ENCODE data around the gene RGL1.

The RGL1 gene

GRCh38 chr1:183787704-183788103 lies 17.2 kb upstream of the RGL1 start:
- DNase-seq, result no peak

DNA sequence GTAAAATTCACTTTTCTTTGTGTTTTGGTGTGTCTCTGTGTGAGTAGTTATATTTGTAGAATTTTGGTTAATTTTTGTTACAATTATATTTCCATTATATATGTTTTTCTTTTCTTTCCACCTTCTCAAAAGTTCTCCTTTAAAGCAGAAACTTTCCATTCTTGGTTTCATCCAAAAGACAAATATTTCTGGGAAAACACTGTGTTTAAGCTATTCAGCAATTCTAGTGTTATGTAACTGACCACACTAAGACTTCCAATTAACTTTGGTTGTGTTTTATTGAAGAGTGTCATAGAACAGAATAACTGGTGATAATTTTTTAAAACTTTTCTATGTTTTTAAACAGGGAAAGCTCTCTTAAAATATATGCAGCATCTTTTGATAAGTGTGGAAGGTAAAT lies 13.6 kb upstream of the RGL1 start:
- DNase-seq, result no peak

DNA sequence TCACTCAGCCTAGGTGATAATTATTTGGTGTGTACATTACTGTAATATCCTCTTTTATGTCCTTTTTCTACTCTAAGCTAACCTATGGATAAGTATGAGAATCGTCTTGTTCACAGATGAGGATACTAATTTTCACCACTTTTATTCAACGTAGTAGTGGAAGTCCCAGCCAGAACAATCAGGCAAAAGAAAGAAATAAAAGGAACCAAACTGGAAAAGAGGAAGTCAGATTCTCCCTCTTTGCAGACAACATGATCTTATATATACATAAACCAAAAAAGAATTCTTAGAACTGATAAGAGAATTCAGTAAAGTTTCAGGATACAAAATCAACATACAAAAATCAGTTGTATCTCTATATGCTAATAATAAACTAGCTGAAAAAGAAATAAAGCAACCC lies 12.6 kb upstream of the RGL1 start:
- DNase-seq, result no peak

- no peak for DNase-seq
Observed at GRCh38 chr1:183794088-183794487, 10.8 kb upstream of the RGL1 start.

DNA sequence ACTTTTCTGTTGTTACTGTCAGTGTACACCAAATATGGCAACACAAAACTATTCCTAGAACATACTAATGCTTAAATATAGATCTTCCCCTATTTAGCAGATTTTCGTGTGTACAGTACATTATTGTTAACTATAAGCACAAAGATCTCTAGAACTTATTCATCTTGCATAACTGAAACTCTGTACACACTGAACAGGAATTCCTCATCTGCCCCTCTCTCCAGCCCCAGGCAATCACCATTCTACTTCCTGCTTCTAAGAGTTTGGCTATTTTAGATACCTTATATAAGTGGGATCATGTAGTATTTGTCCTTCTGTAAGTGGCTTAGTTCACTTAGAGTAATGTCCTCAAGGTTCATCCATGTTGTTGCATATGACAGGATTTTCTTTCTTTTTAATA lies 4.5 kb upstream of the RGL1 start:
- DNase-seq, result no peak

DNA sequence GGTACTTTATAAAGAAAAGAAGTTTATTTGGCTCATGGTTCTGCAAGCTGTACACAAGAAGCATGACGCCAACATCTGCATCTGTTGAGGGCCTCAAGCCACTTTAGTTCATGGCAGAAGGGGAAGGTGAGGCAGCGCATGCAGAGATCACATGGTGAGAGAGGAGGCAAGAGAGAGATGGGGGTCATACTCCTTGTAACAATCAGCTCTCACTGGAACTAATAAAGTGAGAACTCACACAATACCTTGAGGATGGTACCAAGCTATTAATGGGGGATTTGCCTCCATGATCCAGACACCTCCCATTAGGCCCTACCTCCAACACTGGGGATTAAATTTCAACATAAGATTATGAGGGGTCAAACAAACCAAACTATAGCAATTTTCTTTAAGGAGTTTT lies 3.3 kb upstream of the RGL1 start:
- DNase-seq, result no peak

DNA sequence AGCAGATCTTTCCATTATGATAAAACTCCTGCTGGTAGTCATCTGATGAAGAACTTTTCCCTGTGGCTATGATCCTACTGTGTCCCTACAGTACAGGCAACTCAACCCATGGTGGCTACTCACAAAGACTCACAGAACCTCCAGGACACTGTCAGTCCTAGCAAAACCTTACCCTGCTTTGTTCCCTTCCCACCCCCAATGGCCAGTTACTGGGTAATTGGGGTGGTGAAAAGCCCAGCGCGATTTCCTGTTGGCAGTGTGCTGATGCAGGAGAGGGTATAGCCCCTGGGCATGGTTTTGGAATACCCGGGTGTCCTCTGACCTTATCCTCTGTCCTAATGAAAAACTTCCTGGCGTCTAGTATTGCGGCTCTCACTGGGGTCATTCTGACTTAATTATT lies 533 bp upstream of the RGL1 start:
- no peak for DNase-seq

- DNase-seq, result no peak
Observed at GRCh38 chr1:183806125-183806524, 1.2 kb downstream of the RGL1 start.

- no peak for DNase-seq
Observed at GRCh38 chr1:183806675-183807074, 1.8 kb downstream of the RGL1 start.

DNA sequence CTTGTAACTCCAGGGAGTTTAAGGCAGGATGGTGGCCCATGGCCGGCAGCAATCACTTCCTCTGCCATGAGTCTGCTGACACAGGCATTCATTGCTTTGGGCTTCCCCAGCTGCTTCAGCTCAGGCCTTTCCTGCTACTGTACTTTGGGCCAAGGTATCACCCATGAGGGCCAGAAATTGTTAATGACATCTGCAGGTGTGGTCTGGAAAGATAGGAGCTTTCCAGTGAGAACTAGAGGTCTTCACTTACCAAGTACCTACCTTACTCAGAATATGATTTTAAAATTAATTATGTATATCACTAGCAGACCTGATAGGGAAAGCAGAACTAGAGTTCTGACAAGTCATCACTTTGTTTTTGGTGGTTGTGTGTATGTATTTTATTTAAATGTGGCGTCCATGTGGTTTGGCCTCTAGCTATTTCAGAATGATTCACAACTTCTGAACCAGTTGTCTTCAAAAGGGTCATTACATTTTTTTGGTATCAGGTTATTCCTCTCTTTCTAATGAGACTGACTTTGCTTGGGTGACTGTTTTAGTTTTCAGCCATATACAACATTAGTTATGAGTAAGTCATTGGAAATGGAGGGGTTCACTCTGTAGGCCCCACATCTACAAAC lies 2.7 kb downstream of the RGL1 start:
- DNase-seq, result no peak

DNA sequence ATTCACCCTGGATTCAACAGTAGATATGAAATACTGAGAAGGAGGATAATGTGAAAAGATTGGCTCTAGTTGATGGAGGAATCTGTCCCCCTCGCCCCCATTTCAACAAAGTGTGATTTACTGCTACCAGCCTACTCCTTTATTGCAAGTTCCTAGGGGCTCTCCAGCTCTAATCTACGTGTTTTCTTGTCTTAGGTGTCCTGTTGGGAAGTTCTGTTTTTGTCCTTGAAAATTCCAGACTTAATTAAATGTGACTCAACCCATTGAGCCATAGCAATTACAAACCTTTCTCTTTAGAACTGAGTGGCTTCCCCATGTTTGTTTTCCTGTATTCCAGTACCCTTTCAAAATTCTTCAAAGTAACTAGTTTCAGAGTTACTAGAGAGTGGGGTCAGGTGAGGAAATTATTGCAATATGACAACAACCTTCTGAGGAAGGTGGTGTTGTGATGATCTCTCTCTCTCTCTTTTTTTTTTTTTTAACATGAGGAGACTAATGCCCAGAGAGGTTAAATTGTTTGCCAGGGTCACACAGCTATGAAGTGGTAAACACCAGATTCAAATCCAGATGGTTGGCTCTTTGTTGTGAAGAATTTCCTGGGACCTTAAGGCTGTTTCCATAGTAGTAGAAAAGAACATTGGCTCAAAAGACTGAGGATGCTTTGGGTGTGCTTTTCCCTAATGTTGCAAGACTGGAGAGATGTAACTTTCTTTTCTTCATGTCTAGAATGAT lies 3.5 kb downstream of the RGL1 start:
- DNase-seq, result no peak

- no peak for DNase-seq
Observed at GRCh38 chr1:183810121-183810520, 5.2 kb downstream of the RGL1 start.

GRCh38 chr1:183810756-183811544 lies 6.0 kb downstream of the RGL1 start:
- DNase-seq, result no peak

DNA sequence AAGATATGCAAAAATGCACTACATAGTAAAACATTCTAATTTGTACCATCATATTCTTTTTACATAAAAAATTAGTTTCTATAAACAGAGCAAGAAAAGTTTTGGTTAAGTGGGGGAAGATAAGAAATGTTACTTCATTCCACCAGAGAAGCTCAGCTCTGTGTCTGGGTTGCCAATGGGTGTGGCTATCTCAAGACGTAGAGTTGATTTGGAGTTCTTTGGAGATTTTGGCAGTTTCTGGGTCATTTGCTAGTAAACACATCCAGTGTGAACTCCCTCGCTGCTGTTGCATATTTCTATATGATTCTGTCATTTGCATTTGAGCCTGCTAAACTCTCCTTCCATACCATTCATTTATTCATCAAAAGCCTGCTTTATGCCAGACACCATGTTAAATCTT lies 7.2 kb downstream of the RGL1 start:
- DNase-seq, result no peak

GRCh38 chr1:183812686-183813569 lies 8.0 kb downstream of the RGL1 start:
- DNase-seq, result no peak

DNA sequence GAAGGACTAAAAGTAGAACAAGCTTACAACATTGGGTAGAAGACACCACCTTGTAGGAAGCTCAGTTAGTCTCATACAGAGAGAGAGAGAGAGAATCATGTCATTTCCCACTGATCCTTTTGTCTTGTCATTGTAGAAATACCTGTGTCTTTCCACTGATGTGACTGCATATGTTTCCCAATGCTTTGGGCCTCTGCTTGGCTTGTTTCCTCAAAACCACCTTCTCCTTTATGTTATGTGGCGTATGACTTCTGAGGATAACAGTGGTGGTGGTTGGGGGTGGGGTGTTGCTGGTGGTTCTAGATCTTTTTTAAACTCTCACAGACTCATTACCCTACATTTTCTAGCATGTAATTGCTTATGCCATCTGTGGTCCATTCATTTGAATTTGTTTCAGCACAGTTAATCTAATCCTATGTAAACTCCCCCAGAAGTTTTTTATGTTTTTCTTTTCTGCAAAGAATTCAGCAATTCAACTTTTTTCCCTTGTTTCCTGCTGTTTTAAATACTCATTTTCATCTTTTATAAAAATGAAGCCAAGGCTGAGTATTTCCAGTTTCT lies 9.3 kb downstream of the RGL1 start:
- no peak for DNase-seq

- no peak for DNase-seq
Observed at GRCh38 chr1:183816110-183816509, 11.2 kb downstream of the RGL1 start.

- no peak for DNase-seq
Observed at GRCh38 chr1:183817576-183818288, 12.8 kb downstream of the RGL1 start.

- DNase-seq, result no peak
Observed at GRCh38 chr1:183819059-183819458, 14.1 kb downstream of the RGL1 start.

GRCh38 chr1:183821309-183821888 lies 16.5 kb downstream of the RGL1 start:
- no peak for DNase-seq

DNA sequence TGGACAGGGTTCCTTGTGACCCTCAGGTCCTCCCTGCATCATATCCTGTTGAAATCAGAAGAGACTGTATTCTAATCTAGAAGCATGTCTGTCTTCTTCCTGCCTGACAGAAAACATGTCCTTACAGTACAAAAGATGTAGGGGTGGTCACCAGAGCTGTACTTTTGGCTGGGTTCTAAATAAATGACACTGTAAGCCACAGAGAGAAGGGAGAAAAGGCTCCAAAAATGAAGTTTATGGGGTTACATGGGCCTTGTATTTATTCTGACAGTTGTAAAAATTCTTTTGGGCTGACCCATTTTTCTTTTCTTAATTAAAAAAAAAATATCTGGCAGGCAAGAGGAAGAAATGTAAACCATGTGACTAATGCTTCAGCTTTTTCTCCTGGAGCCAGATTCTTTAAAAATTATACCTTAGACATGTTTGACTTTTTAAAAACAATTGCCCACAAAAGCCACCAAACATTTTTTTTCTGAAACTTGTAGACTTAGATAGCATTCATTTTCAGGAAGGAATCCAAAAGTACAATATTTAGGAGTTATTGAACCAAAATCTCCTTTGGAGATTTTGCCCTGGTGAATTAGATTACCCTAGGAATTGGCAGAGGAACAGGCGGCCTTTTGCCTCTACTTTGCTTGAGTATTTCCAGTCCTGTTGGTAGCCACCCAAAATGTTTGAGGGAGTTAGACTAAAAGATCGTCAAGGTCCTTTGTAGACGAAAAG lies 17.1 kb downstream of the RGL1 start:
- DNase-seq, result no peak

Measured in stimulated activated CD4-positive, alpha-beta T cell treated with anti-CD3 and anti-CD28 coated beads, Interleukin-2, amount 100 ng/mL, for 48 hours (primary cell).